Measurements from ENCODE around the gene SAMD5. TPM values are rescaled to one million over a fixed set of nuclear protein-coding genes. Genes with fewer than 3 reads are reported as not detected.

SAMD5 gene
- polyA plus RNA-seq, 1 donor from 2014 or later = 14.1 TPM

DNA sequence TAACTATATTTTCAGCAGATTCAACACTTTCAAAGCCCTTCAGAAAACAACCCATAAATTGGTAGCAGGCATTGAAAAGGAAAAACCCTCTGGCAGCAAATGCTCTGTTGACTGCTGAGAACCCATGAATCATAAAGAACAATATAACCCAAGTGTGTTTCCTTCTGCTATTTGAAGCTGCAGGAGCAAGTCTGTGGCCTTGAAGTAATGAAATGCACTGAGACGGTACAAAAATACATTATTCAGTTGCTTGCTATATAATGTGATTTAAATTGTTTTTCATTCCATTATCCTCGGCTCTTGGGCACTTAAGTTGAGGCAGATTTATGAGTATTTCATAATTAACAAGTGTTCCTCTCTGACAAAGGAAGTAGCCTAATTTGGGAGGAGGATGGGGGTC is 40.6 kb upstream of the SAMD5 start:
- no peak overlapping the region for H3K27ac ChIP-seq (ENCODE audit: low read length)
- no peak for TF ChIP-seq EZH2 (IDR thresholded peaks at IDR 0.05; ENCODE audit: borderline replicate concordance, insufficient read depth, low read length, poor library complexity, severe bottlenecking)
- TF ChIP-seq MXI1 (conservative IDR thresholded peaks at IDR 0.05; ENCODE audit: poor library complexity, severe bottlenecking) = no peak
- TF ChIP-seq, protein P1, sequence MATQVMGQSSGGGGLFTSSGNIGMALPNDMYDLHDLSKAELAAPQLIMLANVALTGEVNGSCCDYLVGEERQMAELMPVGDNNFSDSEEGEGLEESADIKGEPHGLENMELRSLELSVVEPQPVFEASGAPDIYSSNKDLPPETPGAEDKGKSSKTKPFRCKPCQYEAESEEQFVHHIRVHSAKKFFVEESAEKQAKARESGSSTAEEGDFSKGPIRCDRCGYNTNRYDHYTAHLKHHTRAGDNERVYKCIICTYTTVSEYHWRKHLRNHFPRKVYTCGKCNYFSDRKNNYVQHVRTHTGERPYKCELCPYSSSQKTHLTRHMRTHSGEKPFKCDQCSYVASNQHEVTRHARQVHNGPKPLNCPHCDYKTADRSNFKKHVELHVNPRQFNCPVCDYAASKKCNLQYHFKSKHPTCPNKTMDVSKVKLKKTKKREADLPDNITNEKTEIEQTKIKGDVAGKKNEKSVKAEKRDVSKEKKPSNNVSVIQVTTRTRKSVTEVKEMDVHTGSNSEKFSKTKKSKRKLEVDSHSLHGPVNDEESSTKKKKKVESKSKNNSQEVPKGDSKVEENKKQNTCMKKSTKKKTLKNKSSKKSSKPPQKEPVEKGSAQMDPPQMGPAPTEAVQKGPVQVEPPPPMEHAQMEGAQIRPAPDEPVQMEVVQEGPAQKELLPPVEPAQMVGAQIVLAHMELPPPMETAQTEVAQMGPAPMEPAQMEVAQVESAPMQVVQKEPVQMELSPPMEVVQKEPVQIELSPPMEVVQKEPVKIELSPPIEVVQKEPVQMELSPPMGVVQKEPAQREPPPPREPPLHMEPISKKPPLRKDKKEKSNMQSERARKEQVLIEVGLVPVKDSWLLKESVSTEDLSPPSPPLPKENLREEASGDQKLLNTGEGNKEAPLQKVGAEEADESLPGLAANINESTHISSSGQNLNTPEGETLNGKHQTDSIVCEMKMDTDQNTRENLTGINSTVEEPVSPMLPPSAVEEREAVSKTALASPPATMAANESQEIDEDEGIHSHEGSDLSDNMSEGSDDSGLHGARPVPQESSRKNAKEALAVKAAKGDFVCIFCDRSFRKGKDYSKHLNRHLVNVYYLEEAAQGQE (IDR thresholded peaks at IDR 0.05; ENCODE audit: borderline replicate concordance) = no peak
- no peak for TF ChIP-seq POLR2AphosphoS5 (IDR thresholded peaks at IDR 0.05)
- no peak for TF ChIP-seq TAF1 (IDR thresholded peaks at IDR 0.05; ENCODE audit: low read depth)
- TF ChIP-seq SMC3 (conservative IDR thresholded peaks at IDR 0.05; ENCODE audit: poor library complexity) = no peak
- TF ChIP-seq EP300 (conservative IDR thresholded peaks at IDR 0.05; ENCODE audit: poor library complexity, severe bottlenecking) = no peak
- no peak for TF ChIP-seq RAD21 (conservative IDR thresholded peaks at IDR 0.05)
- TF ChIP-seq, protein P2, sequence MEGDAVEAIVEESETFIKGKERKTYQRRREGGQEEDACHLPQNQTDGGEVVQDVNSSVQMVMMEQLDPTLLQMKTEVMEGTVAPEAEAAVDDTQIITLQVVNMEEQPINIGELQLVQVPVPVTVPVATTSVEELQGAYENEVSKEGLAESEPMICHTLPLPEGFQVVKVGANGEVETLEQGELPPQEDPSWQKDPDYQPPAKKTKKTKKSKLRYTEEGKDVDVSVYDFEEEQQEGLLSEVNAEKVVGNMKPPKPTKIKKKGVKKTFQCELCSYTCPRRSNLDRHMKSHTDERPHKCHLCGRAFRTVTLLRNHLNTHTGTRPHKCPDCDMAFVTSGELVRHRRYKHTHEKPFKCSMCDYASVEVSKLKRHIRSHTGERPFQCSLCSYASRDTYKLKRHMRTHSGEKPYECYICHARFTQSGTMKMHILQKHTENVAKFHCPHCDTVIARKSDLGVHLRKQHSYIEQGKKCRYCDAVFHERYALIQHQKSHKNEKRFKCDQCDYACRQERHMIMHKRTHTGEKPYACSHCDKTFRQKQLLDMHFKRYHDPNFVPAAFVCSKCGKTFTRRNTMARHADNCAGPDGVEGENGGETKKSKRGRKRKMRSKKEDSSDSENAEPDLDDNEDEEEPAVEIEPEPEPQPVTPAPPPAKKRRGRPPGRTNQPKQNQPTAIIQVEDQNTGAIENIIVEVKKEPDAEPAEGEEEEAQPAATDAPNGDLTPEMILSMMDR (IDR thresholded peaks at IDR 0.05; ENCODE audit: poor library complexity, severe bottlenecking) = no peak

DNA sequence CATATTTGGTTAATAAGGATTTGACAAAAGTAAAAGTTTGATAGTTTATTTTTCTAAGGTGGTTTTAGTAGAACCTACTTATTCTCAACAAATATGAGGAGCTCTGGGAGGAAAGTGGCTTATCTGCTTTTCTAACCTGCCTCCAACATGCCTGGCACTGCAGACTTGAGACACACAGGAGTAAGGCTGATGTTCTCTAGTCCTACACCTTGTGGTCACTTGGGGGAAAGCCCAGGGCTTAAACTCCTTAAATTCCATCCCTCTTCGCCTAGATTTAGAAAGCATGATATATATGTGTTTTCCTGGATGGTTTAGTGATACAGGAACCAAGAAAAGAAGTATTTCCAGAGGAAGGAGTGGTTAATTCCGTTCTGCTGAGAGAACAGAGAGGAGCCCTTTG is 39.9 kb upstream of the SAMD5 start:
- Histone ChIP-seq H3K9me3 (ENCODE audit: low read length) (no peaks in the 10 kb centered on the region), H3K9me2 (ENCODE audit: insufficient read depth, low read length) (no peaks in the 10 kb centered on the region)

More for the DNA sequence above, 40.6 kb upstream of the SAMD5 start:
- Histone ChIP-seq H3K9me2 (ENCODE audit: insufficient read depth, low read length) (no peaks in the 10 kb centered on the region), H3F3A (ENCODE audit: insufficient read depth, low read length, poor library complexity, severe bottlenecking) (no peaks in the 10 kb centered on the region), H3K79me2 (replicated peaks; ENCODE audit: insufficient read depth, low read length) (no peaks in the 10 kb centered on the region), H3K9ac (ENCODE audit: low read length) (no peak overlapping the region), H3K4me2 (ENCODE audit: low read length) (no peak overlapping the region), H3K36me3 (ENCODE audit: insufficient read depth, low read length) (no peaks in the 10 kb centered on the region), H3K4me3 (ENCODE audit: low read length) (no peak overlapping the region), H2AFZ (ENCODE audit: low read depth, low read length) (no peak overlapping the region), H3K27me3 (ENCODE audit: insufficient read depth, low read depth, low read length) (no peaks in the 10 kb centered on the region), H4K20me1 (ENCODE audit: insufficient read depth) (no peaks in the 10 kb centered on the region), H3K9me3 (ENCODE audit: low read length) (no peaks in the 10 kb centered on the region)

More for the DNA sequence above, 39.9 kb upstream of the SAMD5 start:
- H2AFZ ChIP-seq (ENCODE audit: low read depth, low read length) = no peak overlapping the region
- no peaks in the 10 kb centered on the region for H4K20me1 ChIP-seq (ENCODE audit: insufficient read depth)
- H3F3A ChIP-seq (ENCODE audit: insufficient read depth, low read length, poor library complexity, severe bottlenecking) = no peaks in the 10 kb centered on the region
- no peak overlapping the region for H3K27ac ChIP-seq (ENCODE audit: low read length)
- H3K4me2 ChIP-seq (ENCODE audit: low read length) = no peak overlapping the region
- H3K36me3 ChIP-seq (ENCODE audit: insufficient read depth, low read length) = no peaks in the 10 kb centered on the region
- no peaks in the 10 kb centered on the region for H3K27me3 ChIP-seq (ENCODE audit: insufficient read depth, low read depth, low read length)
- H3K79me2 ChIP-seq (replicated peaks; ENCODE audit: insufficient read depth, low read length) = no peaks in the 10 kb centered on the region
- H3K9ac ChIP-seq (ENCODE audit: low read length) = no peak overlapping the region
- no peak overlapping the region for H3K4me3 ChIP-seq (ENCODE audit: low read length)
- no peak for TF ChIP-seq EZH2 (IDR thresholded peaks at IDR 0.05; ENCODE audit: borderline replicate concordance, insufficient read depth, low read length, poor library complexity, severe bottlenecking)
- TF ChIP-seq, protein P2 (IDR thresholded peaks at IDR 0.05; ENCODE audit: poor library complexity, severe bottlenecking) = no peak
- TF ChIP-seq POLR2AphosphoS5 (IDR thresholded peaks at IDR 0.05) = no peak
- no peak for TF ChIP-seq SMC3 (conservative IDR thresholded peaks at IDR 0.05; ENCODE audit: poor library complexity)
- TF ChIP-seq, protein P1 (IDR thresholded peaks at IDR 0.05; ENCODE audit: borderline replicate concordance) = no peak
- no peak for TF ChIP-seq MXI1 (conservative IDR thresholded peaks at IDR 0.05; ENCODE audit: poor library complexity, severe bottlenecking)
- TF ChIP-seq RAD21 (conservative IDR thresholded peaks at IDR 0.05) = no peak
